GM20431 (cell line): ENCODE data around the gene SCUBE1.

Experiments
- in situ Hi-C: fragments of 300-500 bp; cut with MseI, MboI; formaldehyde crosslinking; loops from one replicate; pipeline ENCODE4 v1.15.0; 2020; ENCODE audit warnings: low sequenced_read_pairs; ENCODE audit not compliant: unreplicated experiment

The SCUBE1 gene

DNA sequence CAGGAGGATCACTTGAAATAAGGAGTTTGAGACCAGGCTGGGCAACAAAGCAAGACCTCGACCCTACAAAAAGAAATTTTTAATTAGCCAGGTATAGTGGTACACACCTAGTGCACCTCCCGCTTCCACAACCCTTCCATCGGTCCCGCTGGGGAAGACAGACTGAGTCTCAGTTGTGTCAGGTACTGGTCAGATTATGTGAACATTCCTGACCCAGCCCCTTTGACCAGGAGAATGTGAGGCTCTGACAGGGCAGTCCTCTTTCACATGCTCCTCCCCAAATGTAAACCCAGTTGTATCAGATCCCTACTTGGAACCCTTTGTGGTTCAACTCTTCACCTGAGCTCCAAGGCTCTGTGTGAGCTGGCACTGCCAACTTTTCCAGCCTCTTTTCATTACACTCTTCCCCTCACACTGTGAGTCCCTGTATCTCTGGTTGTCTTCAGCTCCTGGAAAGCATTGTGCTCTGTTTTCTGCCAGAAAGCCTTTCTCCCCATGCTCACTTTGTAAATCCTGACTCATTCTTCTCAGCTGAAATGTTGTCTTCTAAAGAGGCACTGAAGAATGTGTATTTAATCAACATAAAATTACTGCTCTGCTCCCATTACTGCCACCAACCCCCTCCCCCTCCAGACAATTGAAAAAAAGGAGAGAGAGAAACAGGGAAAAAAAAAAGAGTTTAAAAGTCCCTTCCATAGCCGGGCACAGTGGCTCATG is 154.2 kb downstream of the SCUBE1 start:
- in situ Hi-C loops, result no loop called here

DNA sequence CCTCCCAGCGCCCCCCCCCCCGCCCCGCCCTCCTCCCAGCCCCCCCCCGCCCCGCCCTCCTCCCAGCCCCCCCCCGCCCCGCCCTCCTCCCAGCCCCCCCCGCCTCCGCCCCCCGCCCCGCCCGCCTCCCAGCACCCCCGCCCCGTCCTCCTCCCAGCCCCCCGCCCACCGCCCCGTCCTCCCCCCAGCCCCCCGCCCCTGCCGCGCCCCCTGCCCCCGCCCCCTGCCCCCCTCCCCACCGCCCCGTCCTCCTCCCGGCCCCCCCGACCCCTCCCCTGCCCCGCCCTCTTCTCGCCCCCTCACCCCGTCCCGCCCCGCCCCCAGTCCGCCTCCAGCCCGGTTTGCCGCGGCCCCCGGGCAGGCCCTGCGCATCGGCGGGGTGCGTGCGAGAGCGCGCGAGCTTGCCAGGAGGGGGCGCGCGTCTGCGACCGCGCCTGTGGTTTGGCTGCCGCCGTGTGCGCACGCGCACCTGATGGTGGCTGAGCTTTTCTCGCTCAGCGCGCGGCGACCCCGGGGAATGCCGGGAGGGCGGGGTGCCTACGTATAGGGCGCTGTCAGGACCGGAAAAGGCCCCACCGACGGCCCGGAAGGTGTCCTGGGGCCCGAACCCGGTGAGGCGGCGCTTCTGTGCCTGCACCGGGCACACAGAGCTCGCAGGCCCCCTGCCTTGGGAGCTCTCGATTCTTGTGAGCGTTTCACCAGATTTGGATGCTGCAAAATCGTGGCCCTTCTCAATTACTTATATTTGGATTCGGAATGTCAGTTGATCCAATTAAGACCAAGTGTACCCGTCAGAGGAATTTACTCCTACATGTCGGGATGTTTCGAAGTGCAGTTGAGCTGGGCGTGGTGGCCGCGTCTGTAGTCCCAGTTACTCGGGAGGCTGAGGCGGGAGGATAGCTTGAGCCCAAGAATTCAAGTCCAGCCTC is 155.7 kb downstream of the SCUBE1 start:
- in situ Hi-C loops, result no loop called here

DNA sequence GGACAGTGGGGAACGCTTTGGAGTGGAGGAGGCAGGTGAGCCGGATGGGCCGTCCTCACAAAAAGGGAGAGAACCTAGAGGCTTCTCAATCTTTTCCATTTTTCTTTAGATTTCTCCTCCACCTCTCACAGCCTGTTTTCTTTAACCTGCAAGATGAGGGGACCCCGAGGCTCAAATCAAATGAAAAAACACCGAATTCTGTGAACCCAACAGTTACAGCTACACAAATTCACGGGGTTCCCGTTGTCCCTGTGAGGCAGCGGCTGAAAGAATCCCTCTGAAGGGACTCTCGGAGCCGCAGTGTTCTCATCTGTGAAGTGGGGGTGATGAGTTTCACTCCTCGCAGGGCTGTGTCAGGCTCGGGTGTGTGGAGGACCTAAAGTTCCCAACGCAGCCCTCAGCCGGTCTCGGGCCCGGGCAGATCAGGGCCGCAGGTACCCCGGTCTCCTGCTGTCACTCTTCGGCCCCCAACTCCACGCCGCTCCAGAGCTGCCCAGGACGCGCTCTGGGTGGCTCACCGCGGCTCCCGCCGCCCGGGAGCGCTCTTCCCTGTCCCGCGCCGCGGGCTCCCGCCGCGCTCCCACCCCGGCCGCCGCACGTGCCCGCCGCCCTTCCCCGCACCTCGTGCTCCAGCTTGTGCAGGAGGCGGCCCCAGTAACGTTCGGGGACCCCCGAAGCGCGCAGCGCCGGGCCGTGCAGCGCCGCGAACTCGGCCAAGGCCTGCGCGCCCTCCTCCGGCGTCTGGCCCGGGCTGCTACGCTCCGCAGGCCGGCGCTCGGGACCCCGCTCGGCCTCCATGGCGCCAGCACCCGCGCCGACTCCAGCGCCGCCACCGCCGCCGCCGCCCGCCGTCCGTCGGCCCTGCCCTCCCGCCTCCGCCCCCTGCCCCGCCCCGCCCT is 156.7 kb downstream of the SCUBE1 start, which contains the start of gene TTLL12:
Gene TTLL12 (minus strand): TSS at position 863 of the 899 bp plus-strand sequence. CDS start 65 bp downstream, at position 798.
- in situ Hi-C loops, result no loop called here

DNA sequence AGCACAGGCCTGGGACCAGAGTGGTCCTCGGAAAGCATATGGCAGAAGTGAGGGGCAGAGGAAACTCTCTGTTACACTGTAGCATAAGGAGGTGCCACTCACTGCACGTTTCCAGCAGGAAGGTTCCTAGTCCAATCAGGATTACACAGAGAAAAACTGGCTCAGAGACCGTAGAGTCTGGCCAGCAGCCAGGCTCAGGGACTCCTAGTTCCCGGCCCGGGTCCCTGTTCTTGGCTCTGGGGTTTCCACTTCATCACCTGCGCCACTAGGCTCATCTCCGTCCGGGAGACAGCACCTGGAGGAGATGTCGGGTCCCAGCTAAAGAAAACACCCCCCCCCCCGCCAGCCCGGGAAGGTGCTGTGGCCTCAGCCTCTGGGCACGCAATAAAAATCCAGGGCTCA is 157.3 kb downstream of the SCUBE1 start:
- in situ Hi-C loops, result no loop called here

DNA sequence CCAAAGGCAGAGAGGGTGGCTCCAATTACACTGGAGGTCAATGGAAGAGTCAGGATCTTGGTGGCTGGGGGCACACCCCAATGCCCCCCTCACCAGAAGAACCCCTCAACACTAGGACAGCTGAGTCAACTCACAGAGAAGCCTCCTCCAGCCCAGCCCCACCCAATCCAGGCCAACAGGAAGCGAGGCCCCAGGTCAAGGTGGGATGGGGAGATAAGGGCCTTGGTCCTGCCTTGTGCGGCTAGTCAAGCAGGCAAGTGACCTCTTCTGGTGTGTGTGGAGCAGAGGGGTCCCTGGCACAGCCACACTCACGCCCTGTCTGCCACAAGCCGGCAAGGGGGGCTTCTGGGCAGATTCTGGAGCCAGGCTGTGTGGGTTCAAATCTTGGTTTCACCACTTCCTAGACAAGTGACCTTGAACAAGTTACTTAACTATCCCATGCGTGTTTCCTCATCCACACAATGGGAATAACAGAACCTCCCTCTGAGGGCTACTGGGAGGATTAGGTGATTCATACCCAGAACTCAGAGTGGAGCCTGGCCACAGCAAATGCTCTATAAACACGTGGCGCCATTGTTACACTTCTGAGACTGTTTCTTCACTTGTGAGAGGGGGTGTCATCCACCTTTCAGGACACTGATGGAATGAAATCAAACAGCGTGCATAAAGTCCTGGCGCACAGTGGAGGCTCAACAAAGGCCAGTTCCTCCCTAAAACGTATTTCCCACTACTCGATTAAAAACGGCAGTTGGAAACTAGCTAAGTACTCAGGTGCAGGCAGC is 159.5 kb downstream of the SCUBE1 start:
- in situ Hi-C loops, result no loop called here

DNA sequence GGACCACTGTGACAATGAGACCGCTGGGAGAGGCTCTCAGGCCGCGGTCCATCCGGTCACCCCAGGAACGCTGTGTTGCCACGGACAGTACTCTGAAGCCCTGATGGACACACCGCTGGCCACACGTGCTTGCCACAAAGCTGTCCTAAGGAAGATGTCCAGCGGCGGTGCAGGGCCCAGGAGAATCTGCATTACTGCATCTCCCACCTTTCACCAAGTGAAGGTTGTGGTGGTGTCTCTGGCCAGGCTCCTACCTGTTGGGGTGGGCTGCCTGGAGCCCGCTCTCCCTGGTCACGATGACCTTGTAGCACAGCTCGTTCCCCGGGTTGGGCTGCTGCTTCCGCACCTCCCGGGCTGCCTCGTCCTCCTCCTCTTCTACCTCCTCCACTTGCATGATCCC is 160.4 kb downstream of the SCUBE1 start:
- in situ Hi-C loops, result no loop called here

DNA sequence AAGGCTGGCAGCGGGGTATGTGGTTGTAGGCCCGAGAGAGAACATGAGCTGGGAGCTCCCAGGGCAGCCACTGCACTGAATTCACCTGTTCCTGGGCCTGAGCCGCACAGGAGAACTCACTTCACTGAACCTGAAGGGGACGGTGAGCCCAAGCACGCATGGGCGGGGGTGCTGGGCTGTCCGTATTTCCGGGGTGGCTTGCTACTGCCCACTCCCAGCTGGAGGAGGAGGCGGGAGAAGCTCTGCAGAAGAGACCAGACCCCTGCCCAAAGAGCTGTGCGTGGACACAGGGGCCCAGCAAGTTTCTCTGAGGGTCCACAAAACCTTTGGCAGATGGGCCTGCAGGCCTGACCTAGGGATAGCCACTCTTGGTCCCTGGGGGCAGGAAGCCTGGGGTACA is 161.1 kb downstream of the SCUBE1 start:
- in situ Hi-C loops, result no loop called here

DNA sequence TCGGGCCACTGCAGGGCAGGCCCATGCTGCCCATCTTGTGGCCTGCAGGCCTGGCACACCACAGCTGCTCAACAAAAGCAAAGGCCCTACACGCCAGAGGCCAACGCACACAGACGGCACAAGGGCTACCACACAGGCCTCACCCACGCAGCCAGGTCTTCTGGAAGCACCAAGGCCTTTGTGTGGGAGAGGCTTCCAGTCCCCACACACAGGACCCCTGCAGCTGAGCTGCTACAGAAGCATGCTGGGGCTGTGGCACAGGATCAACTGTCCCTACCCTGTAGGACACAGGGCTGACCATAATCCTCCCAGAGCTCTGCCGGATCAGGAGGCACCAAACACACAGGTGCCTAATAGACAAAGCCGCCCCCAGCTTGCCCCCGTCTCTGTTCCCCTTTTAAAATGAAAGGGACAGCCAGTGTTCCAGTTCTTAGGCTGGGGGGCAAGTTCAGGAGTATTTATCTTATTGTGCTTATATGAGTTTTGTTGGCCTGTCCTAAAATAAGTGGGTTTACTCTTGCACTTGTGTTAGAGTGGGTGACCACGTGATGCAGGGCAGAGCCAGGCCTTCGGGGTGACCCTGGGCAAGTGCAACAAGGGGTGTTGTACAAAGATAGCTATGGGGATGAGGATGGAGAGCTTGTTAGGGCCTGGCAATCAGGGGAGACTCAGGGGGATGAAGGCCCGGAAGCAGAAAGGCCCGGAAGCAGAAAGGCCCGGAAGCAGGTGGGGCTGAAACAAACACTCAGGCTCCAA is 161.7 kb downstream of the SCUBE1 start:
- in situ Hi-C loops, result no loop called here

DNA sequence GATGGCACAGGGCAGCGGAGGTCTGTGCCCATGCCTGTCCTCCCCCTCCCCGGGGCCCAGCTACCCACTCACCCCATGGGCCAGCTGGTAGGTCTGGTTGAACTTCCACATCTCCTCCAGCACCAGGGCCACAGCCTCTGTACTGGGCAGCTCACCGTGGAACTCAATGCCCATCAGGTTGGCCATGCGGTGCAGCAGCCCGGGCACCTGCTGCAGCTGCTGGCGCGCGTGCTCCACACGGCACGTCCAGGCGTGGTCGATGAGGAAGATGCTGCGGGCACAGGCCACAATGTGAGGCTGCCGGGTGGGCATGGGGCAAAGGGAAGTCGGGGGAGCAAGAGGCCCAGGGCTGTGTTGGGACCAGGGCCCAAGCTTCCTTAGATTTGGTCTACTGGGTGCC is 162.5 kb downstream of the SCUBE1 start:
- in situ Hi-C loops, result no loop called here

DNA sequence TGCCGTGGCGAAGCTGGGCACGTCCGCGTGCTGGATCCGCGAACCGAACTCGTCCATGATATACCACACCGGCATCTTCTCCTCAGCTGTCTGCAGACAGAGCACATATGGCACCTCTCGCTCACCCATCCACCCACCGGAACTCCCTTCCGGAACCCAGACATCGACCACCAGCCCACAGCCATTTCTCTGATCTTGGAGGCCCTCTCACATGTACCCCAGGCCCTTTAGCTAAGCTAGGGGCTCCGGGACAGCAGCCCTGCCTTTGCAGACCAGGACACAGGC is 163.3 kb downstream of the SCUBE1 start:
- in situ Hi-C loops, result no loop called here

DNA sequence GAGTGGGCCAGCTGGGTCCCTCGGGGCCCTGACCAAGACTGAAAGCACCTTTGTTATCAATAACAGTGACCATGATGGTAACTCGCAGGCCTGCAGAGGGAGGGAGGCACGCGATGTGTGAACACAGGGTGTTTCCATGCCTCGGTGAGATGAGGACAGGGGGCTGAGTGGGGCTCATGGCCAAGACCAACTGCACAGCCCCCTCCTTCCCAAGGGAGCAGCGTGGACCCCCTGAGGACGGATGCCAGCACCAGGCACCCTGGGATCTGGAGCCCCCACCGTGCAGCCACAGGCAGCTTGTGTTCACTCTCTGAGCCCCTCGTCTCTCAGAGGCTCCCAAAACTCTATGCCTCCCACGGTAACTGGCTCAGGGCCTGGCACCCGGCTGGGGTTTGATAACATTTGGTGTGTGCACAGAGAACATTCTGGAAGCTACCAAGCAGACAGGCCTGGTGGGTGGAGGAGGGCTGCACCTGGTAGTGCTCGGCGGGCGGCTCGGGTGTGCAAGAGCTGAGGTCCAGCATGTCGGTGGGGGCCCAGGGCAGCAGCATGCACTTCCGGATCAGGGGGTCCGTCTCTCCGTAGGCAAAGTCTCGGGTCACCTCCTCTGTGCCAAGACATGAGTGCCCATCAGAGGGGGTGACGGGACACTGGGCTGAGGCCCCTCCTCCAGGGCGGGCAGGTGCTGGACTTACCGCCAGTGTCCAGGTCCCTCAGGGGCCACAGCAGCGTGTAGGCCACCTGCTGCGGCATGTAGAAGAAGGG is 163.8 kb downstream of the SCUBE1 start:
- in situ Hi-C loops, result no loop called here

DNA sequence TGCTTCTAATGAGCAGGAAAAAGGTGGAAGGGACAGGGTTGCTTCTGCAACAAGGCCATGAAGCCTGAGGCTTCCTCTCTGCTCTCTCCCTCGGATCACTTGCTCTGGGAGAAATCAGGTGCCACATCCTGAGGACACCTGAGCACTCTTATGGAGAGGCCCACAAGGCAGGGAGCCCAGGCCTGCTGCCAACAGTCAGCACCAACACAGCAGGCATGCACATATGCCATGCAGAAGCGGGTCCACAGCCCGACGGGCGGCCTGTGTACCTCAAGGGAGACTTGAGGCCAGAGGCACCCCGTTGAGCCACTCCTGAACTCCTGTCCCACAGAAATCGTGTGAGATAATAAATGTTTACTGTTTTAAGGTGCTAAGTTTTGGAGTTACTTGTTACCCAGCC is 165.7 kb downstream of the SCUBE1 start:
- in situ Hi-C loops, result no loop called here

DNA sequence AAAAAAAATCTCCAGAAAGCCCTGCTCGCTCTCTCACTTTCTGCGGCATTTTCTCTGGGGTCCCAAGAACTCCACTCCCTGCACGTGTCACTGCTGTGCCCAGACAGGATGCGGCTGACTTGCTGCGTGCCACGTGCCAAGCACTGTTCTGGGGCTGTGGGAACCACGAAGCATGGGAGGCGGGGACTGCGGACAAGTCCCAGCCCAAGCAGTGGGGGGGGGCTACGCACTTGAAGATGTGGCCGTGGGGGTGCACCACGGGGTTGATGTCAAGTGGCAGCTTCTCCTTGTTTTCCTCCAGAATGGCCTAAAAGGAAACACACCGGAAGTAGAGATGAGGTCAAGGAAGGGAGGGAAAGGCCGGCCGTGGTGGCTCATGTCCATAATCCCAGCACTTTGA is 167.1 kb downstream of the SCUBE1 start:
- in situ Hi-C loops, result no loop called here

DNA sequence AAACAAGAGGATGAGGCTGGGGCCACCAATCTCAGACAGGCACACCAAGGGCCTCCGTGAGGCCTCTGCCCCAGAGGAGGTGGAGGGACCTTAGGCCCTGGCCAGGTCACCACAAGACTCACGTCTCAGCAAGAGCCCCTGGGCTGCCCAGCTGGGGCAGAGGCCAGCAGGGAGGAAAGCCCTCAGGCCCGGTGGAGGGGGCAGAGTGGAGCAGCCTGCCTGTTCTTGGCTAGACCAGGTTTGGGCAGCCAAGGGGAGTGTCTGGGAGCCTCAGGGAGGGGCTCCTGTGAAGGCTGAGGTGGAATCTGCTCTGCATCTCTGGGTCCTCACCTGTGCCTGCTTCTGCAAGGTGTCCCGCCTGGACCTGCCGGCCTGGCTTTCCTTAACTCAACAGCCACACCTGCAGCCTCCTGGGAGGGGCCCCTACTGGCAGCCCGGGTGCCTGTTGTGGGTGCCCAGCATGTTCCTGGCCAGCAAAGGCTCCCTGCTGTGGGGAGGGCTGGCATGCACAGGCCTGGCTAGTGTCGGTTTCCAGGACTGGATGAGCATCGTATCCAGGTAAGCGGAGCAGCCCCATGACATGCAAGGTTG is 168.1 kb downstream of the SCUBE1 start:
- in situ Hi-C loops, result no loop called here

DNA sequence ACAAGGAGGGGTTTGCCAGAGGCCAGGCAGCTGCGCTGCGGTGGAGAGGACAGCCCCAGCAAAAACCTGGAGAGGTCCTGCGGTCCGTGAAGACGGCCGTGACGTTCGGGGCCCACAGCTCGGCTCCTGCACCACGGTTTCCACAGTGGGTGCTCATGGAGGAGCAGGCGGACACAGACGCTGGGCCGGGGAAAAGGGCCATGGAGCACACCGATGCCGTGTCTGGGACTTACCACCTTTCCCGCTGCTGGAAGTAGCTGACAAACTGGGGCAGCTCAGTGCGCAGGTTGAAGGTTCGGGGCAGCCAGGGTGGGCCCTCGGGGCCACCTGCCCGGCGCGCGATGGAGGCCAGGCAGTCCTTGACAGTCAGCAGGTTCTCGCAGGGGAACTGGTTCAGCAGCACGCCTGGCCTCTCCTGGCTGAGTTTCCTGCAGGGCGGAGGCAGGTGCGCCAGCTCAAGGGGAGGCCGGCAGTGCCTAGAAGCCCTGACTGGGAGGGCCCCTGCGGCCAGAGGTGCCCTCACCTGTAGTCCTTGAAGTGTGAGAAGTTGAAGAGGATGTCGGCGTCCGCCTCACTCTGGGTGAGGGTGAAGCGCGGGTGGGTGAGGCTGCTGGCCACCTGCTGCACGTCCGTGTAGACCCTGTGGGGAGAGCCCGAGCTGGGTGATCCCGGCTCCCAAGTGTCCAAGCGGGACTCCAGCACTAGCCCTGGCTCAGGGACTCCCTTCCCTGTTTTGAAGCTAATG is 169.0 kb downstream of the SCUBE1 start:
- in situ Hi-C loops, result no loop called here

DNA sequence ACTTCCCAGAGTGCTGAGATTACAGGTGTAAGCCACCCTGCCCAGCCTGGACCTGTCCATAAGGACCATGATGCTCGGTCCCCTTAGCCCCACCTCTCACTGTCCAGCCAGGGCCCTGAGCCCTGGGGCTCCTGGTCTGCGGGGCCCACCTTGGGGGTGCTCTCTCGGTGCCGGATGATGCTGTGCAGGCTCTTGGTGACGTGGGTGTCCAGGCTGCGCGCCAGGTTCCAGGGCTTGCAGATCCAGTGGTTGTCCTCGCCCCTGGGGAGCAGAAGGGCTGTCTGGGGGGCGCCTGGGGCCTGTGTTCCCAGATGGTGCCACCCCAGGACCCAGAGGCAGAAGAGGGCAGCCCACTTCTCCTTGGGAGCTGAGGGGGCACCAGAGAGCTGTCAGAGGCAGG is 169.6 kb downstream of the SCUBE1 start:
- in situ Hi-C loops, result no loop called here

DNA sequence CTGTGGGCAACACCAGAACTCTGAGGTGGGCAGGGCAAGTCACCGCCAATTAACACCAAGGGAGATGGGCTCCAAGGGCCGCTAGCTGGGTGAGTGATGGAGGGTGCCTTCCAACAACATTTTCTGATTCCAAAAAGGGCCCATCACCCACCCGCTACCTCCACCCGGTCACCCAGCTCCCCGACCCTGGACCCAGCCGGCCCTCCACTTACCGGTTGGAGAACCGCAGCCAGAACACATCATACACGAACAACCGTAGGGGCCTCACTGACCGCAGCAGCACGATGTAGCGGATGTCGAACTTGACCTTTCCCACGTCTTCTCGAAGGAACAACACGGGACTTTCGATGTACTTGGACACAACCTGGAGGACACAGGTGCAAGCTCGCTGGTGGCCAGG is 171.0 kb downstream of the SCUBE1 start:
- in situ Hi-C loops, result no loop called here
